Stimulated activated CD8-positive, alpha-beta memory T cell treated with anti-CD3 and anti-CD28 coated beads, Interleukin-4, amount 100 ng/mL, for 4 hours (primary cell): ENCODE results near the gene NEXN.

Experiments used
- DNase-seq, 2 donors: peaks; one replicate each; pipeline ENCODE4 v3.0.0-alpha.2; 2020; ENCODE audit warnings: low read depth in 2 of 2, low spot score in 1 of 2

Gene NEXN

GRCh38 chr1:77888081-77888780, at the start of gene NEXN:
TSS of gene NEXN (plus strand) at chr1:77888624. CDS start at chr1:77916107, 27,483 bp downstream.
- no peak for DNase-seq

GRCh38 chr1:77841574-77841973, 46.9 kb upstream of the NEXN start:
- DNase-seq: no peak

GRCh38 chr1:77845951-77846350, 42.5 kb upstream of the NEXN start:
- DNase-seq: no peak

GRCh38 chr1:77846966-77847365, 41.5 kb upstream of the NEXN start:
- DNase-seq: no peak

- DNase-seq: no peak
These were observed 40.8 kb upstream of the NEXN start for GRCh38 chr1:77847621-77848080.

- DNase-seq: no peak
These were observed 38.3 kb upstream of the NEXN start for GRCh38 chr1:77850082-77850481.

- no peak for DNase-seq
These were observed 30.9 kb upstream of the NEXN start for GRCh38 chr1:77857552-77857951.

- DNase-seq: no peak
These were observed 29.7 kb upstream of the NEXN start for GRCh38 chr1:77858725-77859124.

GRCh38 chr1:77859248-77859647, 29.2 kb upstream of the NEXN start:
- DNase-seq: no peak

GRCh38 chr1:77866296-77866695, 22.1 kb upstream of the NEXN start:
- DNase-seq: no peak

GRCh38 chr1:77872645-77873044, 15.8 kb upstream of the NEXN start:
- no peak for DNase-seq

GRCh38 chr1:77873461-77873860, 15.0 kb upstream of the NEXN start:
- DNase-seq: no peak

- DNase-seq: no peak
These were observed 13.5 kb upstream of the NEXN start for GRCh38 chr1:77874804-77875445.

- no peak for DNase-seq
These were observed 11.5 kb upstream of the NEXN start for GRCh38 chr1:77876884-77877283.

GRCh38 chr1:77881061-77881460, 7.4 kb upstream of the NEXN start:
- DNase-seq: no peak

- no peak for DNase-seq
These were observed 6.0 kb upstream of the NEXN start for GRCh38 chr1:77882411-77882810.

- no peak for DNase-seq
These were observed 588 bp downstream of the NEXN start for GRCh38 chr1:77888781-77889642.

GRCh38 chr1:77889671-77890070, 1.2 kb downstream of the NEXN start:
- no peak for DNase-seq

- no peak for DNase-seq
These were observed 2.8 kb downstream of the NEXN start for GRCh38 chr1:77891200-77891599.

- no peak for DNase-seq
These were observed 11.4 kb downstream of the NEXN start for GRCh38 chr1:77899647-77900320.

- DNase-seq: no peak
These were observed 12.4 kb downstream of the NEXN start for GRCh38 chr1:77900687-77901293.
